Fibroblast of skin of right quadriceps (primary cell): ENCODE results near the gene CDC14A.
"Not testable (repeated sequence)": the region's sequence is repeated elsewhere in the genome, so short reads cannot be mapped to it uniquely, and the experiment has no call there.

Experiments used
- DNase-seq: peaks from one replicate; pipeline ENCODE4 v3.0.0-alpha.2; 2013

The CDC14A gene

GRCh38 chr1:100352267-100353070, at the start of gene CDC14A:
Gene CDC14A (plus strand): TSS chr1:100352506. CDS start chr1:100352955, 449 bp downstream.
- DNase-seq: peak; percentile 95

- DNase-seq: no peak
Observed at GRCh38 chr1:100302739-100303138, 49.6 kb upstream of the CDC14A start.

- no peak for DNase-seq
Observed at GRCh38 chr1:100304227-100304626, 48.1 kb upstream of the CDC14A start.

- DNase-seq: no peak
Observed at GRCh38 chr1:100304921-100305320, 47.4 kb upstream of the CDC14A start.

- no peak for DNase-seq
Observed at GRCh38 chr1:100305954-100306353, 46.4 kb upstream of the CDC14A start.

- DNase-seq: no peak
Observed at GRCh38 chr1:100306735-100307313, 45.5 kb upstream of the CDC14A start.

- peak; percentile 35 for DNase-seq
Observed at GRCh38 chr1:100308777-100309176, 43.5 kb upstream of the CDC14A start.

- DNase-seq: no peak
Observed at GRCh38 chr1:100309863-100310262, 42.4 kb upstream of the CDC14A start.

GRCh38 chr1:100313382-100313781, 38.9 kb upstream of the CDC14A start:
- no peak for DNase-seq

- DNase-seq: no peak
Observed at GRCh38 chr1:100316622-100317021, 35.7 kb upstream of the CDC14A start.

- DNase-seq: no peak
Observed at GRCh38 chr1:100320311-100321099, 31.8 kb upstream of the CDC14A start.

GRCh38 chr1:100321100-100321493, 31.2 kb upstream of the CDC14A start:
- DNase-seq: no peak

- no peak for DNase-seq
Observed at GRCh38 chr1:100321506-100321905, 30.8 kb upstream of the CDC14A start.

GRCh38 chr1:100322436-100323211, 29.7 kb upstream of the CDC14A start:
- peak; percentile 70 for DNase-seq

GRCh38 chr1:100323419-100324106, 28.7 kb upstream of the CDC14A start:
- peak; percentile 33 for DNase-seq

GRCh38 chr1:100325415-100326324, 26.6 kb upstream of the CDC14A start:
- no peak for DNase-seq

- not testable (repeated sequence) for DNase-seq
Observed at GRCh38 chr1:100326325-100326670, 26.0 kb upstream of the CDC14A start.

- no peak for DNase-seq
Observed at GRCh38 chr1:100328133-100328532, 24.2 kb upstream of the CDC14A start.

- DNase-seq: peak; percentile 69
Observed at GRCh38 chr1:100331146-100331545, 21.2 kb upstream of the CDC14A start.

- no peak for DNase-seq
Observed at GRCh38 chr1:100332331-100332730, 20.0 kb upstream of the CDC14A start.

GRCh38 chr1:100335436-100335835, 16.9 kb upstream of the CDC14A start:
- DNase-seq: no peak
